Measurements from ENCODE around the gene WDR48.

WDR48 gene

DNA sequence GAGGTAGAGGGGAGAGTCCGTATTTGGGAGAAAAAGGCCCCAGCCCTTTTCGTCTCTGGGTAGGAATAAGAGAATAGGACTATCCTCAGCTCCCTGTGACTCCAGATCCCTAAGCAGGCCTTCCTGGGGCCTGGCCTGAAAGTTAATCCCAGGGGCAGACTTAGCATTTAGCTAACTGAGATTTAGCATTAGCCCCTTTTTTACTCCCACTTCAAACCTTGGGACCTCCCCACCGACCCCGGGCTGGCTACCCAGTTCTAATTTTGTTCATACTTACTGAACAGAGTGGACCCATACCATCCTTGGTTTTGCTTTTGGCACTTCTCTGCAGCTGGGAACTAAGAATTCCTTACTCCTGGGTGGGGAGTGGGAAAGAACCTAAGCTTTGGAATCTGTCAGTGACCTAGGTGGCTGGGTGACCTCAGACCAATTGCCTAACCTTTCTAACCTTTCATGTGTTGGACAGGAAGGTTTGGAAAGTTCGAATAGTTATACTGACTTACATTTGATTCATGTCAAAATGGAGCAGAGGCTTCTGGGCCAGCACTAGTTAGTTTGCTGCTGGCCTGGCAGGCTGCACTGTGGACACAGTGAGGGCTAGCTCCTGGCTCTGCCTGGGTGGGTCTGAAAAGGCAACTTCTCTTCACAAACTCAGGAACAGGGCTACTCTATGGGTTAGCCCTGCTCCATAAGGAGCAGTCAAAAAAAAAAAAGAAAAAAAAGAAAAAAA, 67.3 kb downstream of the WDR48 start:
- no peak for DNase-seq (ENCODE audit: low read depth in 2 of 3, low spot score in 1 of 3)

DNA sequence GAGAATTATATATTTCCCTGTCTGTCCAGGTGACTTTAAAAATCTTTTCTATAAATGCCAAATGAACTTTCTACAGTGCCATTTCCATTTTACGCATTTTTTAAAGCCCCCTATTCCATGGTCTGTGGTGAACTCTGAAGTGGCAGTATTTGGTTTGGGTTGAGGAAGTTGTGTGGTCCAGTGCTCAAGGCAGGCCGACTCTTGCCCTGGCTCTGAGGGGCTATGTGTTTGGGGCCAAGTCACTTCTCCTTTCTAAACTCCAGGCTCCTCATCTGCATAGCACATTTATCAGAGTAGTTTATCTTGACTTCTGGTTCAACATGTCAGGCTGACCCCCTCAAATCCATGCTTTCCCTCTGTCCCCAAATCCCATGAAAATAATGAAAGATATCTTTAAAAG, 69.8 kb downstream of the WDR48 start:
- DNase-seq (ENCODE audit: low read depth in 2 of 3, low spot score in 1 of 3): no peak

DNA sequence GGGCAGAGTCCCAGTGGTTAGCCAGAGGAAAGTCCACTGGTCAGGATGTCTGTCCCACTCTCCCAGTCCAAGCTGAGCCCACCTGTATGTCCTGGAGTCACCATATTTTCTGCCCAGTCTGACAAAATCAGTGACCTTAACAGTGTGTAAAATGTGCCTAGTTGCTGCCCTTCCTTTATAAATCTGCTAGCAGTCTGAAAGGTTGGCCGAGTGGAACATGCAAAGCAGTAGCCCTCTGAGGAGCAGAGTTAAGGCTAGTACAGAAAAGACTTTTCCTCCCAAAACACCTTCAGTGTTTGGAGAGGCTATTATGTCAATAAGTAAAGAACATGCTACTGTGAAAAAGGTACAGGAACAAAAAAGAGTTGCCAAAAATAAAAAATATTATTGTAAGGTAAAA, 71.0 kb downstream of the WDR48 start:
- DNase-seq (ENCODE audit: low read depth in 2 of 3, low spot score in 1 of 3): no peak

DNA sequence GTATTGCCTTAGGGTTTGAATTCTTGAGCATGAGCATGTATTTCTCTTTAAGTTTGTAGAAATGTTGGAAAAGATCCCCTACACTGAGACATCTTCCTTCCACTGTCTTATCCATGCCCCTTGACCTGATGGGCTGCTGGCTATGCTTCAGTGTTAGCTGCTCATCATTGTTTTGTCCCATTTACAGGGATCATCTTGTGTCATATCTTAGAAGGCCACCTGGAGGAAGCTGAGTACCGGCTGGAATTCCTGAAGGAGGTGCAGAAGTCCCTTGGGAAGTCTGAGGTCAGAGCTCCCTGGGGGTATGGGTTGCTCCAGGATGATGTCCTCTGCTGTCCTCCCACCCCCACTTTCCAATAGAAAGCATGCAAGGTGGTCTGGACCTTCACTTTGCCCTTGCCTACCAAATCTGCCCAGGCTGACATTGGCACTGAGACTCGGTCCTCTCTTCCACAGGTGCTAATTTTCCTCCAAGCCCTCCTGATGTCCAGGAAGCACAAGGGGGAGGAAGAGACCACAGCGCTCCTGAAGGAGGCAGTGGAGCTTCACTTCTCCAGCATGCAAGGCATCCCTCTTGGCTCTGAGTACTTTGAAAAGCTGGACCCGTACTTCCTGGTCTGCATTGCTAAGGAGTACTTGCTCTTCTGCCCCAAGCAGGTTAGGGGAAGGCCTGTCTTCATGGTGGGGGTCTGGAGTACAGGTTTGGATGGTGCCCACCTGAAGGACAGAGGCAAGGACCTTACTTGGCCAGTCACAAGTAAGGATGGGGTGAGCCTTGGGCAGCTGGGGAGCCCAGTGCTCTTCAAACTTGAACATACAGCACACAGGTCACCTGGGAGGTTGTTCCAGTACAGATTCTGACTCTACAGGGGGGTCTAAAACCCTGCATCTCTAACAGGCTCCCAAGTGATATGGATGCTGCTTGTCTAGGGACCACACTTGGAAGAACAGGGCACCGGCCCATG, 73.3 kb downstream of the WDR48 start:
- no peak for DNase-seq (ENCODE audit: low read depth in 2 of 3, low spot score in 1 of 3)

DNA sequence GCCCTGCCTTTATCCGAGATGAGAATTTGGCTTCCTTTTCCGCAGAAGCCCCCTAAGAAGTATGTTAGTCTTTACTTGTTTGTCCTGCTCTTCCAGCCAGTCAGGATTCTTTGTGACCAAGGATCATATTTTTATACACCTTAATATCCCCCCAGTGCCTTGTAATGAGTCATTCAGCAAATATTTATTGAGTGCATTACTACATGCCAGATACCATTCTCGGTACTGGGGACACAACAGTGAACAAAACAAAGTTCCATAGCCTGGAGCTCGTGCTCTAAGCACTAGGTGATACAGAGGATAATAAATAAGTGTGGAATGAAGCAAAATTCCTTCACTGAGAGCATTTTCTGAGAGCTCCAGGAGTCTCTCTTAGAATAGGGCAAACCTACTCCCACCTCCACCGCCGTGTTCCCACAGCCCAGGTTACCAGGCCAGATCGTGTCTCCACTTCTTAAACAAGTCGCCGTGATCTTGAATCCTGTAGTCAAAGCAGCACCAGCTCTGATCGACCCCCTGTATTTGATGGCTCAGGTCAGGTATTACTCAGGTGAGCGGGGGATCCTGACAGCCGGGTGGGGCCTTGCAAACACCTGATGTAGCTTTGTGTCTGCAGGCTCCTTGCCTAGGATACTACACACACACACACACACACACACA, 74.2 kb downstream of the WDR48 start:
- no peak for DNase-seq (ENCODE audit: low read depth in 2 of 3, low spot score in 1 of 3)

DNA sequence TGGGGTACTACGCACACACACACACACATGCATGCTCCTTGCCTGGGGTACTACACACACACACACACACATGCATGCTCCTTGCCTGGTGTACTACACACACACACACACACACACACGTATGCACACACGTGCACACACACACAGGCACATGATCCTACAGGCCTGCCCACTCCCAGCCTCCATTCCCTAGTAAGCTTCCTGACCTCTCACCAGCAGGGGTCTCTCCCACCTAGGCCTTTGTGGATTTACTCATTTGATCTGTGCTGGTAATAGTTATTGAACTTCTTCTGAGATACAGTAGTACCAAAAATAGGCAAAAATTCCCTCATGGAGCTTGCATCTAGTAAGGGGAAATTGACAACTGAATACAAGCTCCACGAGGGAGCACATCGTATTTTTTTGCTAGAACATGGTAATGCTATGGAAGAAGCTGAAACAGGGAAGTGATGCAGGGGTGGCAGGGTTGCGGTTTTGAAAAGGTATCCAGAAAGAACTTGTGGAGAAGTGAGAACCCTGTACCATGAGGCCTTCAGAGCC, 74.8 kb downstream of the WDR48 start:
- no peak for DNase-seq (ENCODE audit: low read depth in 2 of 3, low spot score in 1 of 3)

DNA sequence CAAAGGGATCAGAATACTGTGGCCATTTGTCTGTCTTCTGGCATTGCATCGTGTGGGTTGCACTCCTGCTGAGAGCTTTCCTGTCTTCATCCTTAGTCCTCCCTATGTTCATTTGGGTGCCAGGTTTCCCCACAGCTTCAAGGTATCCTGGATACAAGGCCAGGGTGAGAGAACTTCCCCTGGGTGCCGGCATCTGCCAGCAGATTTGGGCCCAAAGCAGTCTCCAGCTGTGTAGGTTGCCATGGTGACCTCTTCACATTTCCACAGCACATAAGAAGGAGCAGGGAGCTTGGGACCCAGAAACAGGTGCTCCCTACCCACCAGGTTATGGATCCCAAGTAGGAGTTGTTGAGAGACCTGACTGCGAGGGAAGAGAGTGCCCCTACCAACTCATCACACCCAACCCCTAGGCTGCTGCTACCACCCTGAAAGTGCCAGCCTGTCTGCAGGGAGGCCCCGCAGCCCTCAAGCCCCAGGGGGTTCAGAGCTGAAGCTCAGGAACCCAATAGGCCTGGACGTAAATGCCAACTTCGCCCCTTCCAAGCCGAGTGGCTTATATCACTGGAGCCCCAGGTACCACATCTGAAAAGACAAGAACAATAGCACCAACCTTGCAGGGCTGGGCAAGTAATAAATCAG, 75.6 kb downstream of the WDR48 start:
- DNase-seq (ENCODE audit: low read depth in 2 of 3, low spot score in 1 of 3): no peak

DNA sequence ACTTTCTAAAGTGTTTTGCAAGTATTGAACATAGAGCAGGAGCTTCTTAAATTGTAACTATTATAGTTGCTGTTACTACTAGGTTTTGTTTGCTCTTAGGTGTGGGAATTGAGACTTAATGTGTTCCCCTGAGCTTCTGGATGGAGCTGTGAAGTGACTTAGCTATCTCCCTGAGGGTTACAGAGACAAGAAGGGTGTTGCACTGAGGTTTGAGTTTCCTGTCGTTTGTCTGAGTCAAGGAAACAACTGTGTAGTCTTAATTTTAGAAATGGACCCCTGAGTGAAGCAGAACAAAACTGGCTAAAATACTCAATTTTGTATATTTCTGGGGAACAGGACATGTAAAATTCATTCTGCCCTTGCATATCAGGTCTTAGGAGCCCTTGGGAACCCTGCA, 76.1 kb downstream of the WDR48 start:
- DNase-seq (ENCODE audit: low read depth in 2 of 3, low spot score in 1 of 3): no peak

DNA sequence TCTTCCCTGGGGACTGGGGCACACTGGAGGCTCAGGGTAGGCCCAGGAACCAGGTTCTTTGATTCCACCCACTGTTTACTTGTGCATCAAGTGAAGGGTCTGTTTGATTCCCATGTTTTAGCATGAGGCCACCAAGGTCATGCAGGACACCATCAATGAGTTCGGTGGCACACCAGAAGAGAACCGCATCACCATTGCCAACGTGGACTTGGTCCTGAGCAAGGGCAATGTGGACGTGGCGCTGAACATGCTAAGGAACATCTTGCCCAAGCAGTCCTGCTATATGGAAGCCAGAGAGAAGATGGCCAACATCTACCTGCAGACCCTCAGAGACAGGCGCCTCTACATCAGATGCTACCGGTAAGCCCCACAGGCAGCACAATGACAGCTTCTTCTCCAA, 77.1 kb downstream of the WDR48 start:
- no peak for DNase-seq (ENCODE audit: low read depth in 2 of 3, low spot score in 1 of 3)

DNA sequence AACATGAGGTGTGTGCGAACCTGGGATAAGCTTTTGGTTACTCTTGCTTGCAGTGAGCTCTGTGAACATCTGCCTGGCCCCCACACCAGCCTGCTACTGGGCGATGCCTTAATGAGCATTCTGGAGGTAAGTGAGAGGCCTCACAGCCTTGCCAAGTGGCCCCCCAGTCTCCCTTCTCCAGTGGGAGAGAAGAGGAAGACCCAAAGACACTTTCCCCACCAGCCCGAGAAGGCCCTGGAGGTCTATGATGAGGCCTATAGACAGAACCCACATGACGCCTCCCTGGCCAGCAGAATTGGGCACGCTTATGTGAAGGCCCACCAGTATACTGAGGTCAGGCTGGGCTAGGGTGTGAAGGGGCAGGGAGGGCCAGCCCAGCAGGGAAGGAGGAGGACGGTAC, 78.2 kb downstream of the WDR48 start:
- no peak for DNase-seq (ENCODE audit: low read depth in 2 of 3, low spot score in 1 of 3)

DNA sequence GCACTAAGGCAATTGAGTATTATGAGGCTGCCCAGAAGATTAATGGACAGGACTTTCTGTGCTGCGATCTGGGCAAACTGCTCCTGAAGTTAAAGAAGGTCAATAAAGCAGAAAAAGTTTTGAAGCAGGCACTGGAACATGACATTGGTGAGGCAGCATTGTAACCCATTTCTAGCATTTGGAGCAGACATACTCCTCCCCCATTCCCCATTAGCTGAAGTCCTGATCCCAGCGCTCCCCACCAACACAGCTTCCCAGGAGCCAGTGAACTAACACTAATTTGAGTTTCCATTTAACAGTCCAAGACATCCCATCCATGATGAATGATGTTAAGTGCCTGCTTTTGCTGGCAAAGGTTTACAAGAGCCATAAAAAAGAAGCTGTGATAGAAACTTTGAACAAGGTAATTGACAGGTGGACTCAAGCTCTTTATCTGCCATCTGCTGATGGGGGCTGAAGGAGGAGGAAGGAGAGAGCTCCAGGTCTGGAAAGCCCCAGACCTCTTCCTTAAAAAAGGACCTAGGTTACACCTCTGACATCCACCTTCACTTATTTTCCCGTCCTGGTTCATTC, 79.0 kb downstream of the WDR48 start:
- no peak for DNase-seq (ENCODE audit: low read depth in 2 of 3, low spot score in 1 of 3)

DNA sequence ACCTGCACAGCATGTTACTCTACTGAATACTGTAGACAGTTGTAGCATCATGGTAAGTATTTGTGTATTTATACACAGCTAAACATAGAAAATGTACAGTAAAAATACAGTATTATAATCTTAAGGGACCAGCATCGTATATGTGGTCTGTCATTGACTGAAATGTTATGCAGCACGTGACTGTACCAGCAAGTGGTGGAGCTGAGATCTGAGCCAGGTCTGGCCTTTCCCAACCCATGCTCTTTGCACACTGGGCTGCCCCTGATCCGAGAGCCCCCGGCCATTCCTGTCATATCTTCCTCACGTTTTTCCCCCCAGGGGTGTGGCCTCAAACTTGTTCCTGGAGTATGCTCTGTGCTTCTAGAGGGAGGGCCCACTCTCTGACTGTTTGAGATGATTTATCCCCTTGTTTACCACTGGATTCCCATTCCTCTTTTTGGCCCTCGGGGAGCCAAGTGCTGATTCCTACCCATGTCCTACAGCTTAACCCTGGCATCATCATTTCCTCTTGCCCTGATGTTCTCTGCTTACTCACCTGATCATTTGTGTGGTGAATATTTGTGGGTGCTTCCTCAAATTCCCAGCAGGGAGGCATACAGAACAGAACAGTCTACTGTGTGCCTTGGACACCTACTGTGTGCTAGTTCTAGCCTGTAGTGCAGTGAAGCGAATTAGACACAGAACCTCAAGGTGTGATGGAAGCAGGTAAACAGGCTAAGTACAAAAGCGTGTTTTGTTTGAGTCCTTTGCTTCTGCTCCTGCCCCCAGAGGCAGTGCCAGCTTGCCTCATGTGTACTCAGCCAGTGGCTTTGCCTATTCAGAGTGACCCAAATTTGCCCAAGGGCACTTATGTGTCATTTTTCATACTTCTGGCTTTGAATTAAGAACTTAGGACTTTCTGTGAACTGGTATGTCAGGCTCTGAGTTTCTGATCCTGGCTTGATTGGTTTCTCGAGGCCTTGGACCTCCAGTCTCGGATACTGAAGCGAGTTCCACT, 80.6 kb downstream of the WDR48 start:
- no peak for DNase-seq (ENCODE audit: low read depth in 2 of 3, low spot score in 1 of 3)

DNA sequence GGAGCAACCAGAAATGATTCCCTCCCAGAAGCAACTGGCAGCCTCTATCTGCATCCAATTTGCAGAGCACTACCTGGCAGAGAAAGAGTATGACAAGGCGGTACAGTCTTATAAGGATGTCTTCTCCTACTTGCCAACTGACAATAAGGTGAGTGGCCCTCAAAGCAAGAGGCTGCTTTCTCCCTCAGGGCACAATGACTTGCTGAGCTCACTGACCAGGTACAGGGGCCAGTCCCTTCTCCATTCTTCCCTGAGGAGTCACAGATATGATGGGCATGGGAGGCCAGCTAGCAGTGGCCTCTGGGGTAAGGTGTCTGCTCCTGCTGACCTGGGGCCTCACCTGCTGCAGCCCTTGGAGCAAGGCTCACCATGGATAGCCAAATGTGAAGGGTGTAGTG, 81.3 kb downstream of the WDR48 start:
- no peak for DNase-seq (ENCODE audit: low read depth in 2 of 3, low spot score in 1 of 3)

DNA sequence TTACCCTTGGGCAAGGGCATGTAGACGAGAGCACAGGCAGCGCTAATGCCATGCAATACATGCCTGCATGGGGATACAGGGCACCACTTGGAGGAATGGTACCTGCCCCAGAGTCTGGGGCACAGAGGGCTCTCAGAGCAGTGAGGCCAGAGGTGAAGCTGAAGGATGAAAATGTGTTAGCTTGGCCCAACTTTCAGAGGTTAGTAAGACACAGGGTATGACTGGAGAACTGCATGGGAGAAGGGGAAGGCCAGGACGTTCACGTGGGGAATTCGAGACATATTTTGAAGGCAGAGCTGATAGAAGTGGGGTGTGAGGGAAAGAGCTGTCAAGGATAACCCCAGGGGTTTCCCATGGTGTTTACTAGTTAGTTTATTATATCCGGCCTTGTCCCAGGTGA, 82.0 kb downstream of the WDR48 start:
- no peak for DNase-seq (ENCODE audit: low read depth in 2 of 3, low spot score in 1 of 3)

DNA sequence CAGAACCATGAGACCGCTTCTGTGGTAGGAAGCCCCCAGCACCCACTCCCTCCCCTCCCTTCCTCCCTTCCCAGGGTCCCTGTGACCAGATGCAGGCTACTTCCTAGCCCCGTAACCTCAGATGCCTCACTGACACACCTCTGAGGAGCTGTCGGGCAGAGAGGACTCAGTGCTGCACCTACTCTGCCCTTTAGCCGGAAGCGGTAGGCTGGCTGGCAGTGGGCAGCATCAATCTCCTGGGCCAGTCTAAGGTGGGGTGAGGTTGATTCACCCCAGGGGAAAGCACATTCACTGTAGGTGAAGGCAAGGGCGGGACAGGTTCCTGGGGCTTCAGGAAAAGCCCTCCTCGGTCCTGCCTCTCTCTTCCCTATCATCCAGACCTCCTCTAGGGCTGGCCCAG, 82.5 kb downstream of the WDR48 start:
- DNase-seq (ENCODE audit: low read depth in 2 of 3, low spot score in 1 of 3): no peak

DNA sequence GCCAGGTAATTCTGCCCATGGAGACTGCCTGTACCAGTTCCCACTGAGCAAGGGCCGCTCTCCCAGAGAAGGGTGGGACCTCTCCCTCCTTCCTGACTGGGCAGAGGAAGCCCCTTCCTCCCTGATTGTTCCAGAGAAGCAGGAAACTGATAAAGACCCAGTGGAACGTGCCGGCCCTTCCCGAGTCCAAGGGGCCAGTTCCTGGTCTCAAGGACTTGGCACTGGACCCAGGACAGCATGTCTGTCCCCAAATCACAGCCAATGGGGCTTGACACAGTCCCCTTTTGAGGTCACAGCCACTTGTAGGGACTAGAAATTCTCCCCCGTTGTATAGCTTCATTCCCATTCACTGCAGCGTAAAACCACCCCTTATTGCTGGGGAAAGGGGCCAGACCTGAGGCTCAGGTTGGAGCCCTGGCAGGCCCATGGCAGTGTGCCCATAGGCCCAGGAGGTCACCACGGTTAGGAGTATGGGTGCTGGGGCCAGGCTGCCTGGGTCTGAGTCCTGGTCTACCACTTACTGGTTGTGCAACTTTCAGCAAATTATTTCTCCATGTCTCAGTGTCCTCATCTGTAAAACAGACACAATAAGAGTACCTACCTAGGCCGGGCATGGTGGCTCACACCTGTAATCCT, 83.5 kb downstream of the WDR48 start:
- DNase-seq (ENCODE audit: low read depth in 2 of 3, low spot score in 1 of 3): no peak

DNA sequence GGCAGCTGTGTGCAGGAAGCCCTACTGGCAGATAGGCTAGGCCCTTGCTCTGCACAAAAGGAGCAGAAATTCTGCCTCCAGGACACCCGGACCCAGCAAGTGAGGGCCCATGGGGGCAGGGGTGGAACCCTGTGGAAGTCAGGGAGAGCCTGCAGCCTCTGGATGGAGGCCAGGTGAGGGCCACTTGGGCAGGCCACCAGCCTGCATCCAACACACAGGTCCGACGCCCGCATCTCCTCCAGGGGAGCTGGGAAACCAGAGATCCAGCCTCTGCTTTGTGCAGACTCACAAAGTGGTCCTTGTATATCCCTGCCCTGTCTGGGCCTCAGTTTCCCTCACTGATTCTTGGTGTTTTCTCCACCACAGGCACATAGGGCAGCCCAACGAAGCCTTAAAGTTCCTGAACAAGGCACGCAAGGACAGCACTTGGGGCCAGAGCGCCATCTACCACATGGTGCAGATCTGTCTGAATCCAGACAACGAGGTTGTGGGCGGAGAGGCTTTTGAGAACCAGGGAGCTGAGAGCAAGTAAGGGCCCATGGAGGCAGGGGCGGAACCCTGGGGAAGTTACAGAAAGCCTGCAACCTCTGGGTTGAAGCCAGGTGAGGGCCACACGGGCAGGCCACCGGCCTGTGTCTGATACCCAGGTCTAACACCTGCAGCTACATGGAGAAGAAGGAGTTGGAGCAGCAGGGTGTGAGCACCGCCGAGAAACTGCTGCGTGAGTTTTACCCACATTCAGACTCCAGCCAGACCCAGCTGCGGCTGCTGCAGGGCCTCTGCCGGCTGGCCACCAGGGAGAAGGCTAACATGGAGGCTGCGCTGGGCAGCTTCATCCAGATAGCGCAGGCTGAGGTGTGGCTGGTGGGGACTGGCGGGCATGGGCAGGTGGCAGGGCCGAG, 85.0 kb downstream of the WDR48 start:
- DNase-seq (ENCODE audit: low read depth in 2 of 3, low spot score in 1 of 3): no peak

DNA sequence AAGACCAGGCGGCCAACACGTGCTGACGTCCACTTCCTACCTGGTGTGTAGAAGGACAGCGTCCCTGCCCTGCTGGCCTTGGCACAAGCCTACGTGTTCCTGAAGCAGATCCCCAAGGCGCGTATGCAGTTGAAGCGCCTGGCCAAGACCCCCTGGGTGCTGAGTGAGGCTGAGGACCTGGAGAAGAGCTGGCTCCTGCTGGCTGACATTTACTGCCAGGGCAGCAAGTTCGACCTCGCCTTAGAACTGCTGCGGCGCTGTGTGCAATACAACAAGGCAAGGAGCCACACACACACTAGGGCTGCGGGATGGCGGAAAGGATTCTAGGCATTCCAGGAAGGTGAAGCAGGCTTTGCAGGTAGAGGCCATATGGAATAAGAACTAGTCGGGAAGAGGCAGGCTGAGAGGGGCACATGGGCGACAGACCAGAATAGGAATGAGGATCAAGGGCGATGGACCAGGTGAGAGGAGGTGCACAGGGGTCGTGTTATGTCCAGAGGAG, 85.7 kb downstream of the WDR48 start:
- DNase-seq (ENCODE audit: low read depth in 2 of 3, low spot score in 1 of 3): no peak
